ENCODE measurements around the gene KNSTRN. TPM values are rescaled to one million over a fixed set of nuclear protein-coding genes. Genes with fewer than 3 reads are reported as not detected.

The KNSTRN gene
- total and polyA plus RNA-seq, 2 of the 4 experiments (the other 2 are of a cell fraction): 33.1 to 73.5 TPM

GRCh38 chr15:40379853-40380252 is 2.7 kb upstream of the KNSTRN start:
- ATAC-seq (ENCODE audit: low read depth) (peak; percentile 80), DNase-seq (peak; percentile 99)
- peak overlapping the region; percentile 60 to 90 for H4K8ac ChIP-seq (ENCODE audit: low read depth in 2 of 2, low read length in 2 of 2)
- intact Hi-C loops (cut with micrococcal nuclease) (no loop called here), dilution Hi-C loops (cut with HindIII; ENCODE audit: low sequenced_read_pairs, unreplicated experiment) (no loop called here), in situ Hi-C loops (cut with MboI; ENCODE audit: low sequenced_read_pairs) (no loop called here)
- H3K9me3 ChIP-seq (ENCODE audit: control insufficient read depth, insufficient read depth, low read length): no peaks in the 10 kb centered on the region
- peak overlapping the region; percentile 33; the same call in 1 of the 2 replicates for H3K4me2 ChIP-seq (ENCODE audit: low read depth, low read length)
- H3K4me1 ChIP-seq (ENCODE audit: control insufficient read depth, insufficient read depth, low read length): peaks cover 4% of the 10 kb centered on the region
- peak overlapping the region; percentile 58; the same call in 1 of the 2 replicates for H2BK20ac ChIP-seq (ENCODE audit: low read depth, low read length)
- H2AK5ac ChIP-seq (ENCODE audit: low read depth, low read length): peak overlapping the region; percentile 79; the same call in 1 of the 2 replicates
- ChIA-PET CTCF (interaction anchor here (1.2 kb wide), 1 partner anchor 11 kb away, joined by 3 read pairs; no protein-coding TSS in a partner anchor), POLR2A (ENCODE audit: unreplicated experiment) (interaction anchor here (0.6 to 1.3 kb wide), 2 partner anchors 26 to 39 kb away, joined by 3 read pairs; partner anchors contain the start of genes CCDC9B and IVD)
- peak overlapping the region; percentile 75; the same call in 1 of the 2 replicates for H3K18ac ChIP-seq (ENCODE audit: low read depth, low read length)
- no peaks in the 10 kb centered on the region for H3K27me3 ChIP-seq (ENCODE audit: control insufficient read depth, insufficient read depth, low read length)
- no peak overlapping the region; the same call in 1 of the 2 replicates for H3K9ac ChIP-seq (ENCODE audit: low read depth, low read length)
- peak overlapping the region; percentile 85 for H2BK120ac ChIP-seq (ENCODE audit: low read depth, low read length)
- no peak overlapping the region for H3K4me3 ChIP-seq (ENCODE audit: insufficient read depth, low read depth, low read length)
- H4K5ac ChIP-seq (ENCODE audit: low read depth, low read length): peak overlapping the region; percentile 31; the same call in 1 of the 2 replicates
- peak overlapping the region; percentile 47 for H2AK9ac ChIP-seq (replicated peaks; ENCODE audit: low read depth, low read length, poor library complexity)
- H3K79me1 ChIP-seq (ENCODE audit: low read depth in 1 of 2, low read length in 2 of 2): peaks cover 8 to 22% of the 10 kb centered on the region in 2 experiments
- H4K91ac ChIP-seq (ENCODE audit: insufficient read depth, low read depth, low read length): peak overlapping the region; percentile 89
- H3K36me3 ChIP-seq (ENCODE audit: control insufficient read depth, insufficient read depth, low read length): no peaks in the 10 kb centered on the region
- H3K27ac ChIP-seq (ENCODE audit: insufficient read depth, low read length): peak overlapping the region; percentile 80
- H3K56ac ChIP-seq (ENCODE audit: extremely low read depth, insufficient read depth, low read length): peak overlapping the region; percentile 83; the same call in 1 of the 2 replicates
- H2BK5ac ChIP-seq (ENCODE audit: low read depth, low read length, poor library complexity, severe bottlenecking): peak overlapping the region; percentile 88
- no peaks in the 10 kb centered on the region for H4K20me1 ChIP-seq (ENCODE audit: insufficient read depth, low read length)
- peak overlapping the region; percentile 92 for H2BK15ac ChIP-seq (ENCODE audit: low read depth, low read length)
- H2AFZ ChIP-seq (replicated peaks; ENCODE audit: low read length, poor library complexity): peak overlapping the region; percentile 2
- peak overlapping the region; percentile 31; the same call in 1 of the 2 replicates for H3K23ac ChIP-seq (ENCODE audit: low read depth, low read length)
- BruUV-seq (replicated peaks): no TSS peak
- 0% methylated on average over 4 of the region's 4 CpGs; no CpG with 5 or more reads in 1 of the 2 experiments for WGBS, 2 experiments (ENCODE audit: extremely low coverage in 2 of 2, insufficient read length in 1 of 2)
- peaks cover 10% of the 10 kb centered on the region; the same call in 1 of the 2 replicates for H3K9me1 ChIP-seq (ENCODE audit: insufficient read depth, low read length)
- H3K14ac ChIP-seq (replicated peaks; ENCODE audit: low read depth, low read length): peak overlapping the region; percentile 75
- H3K4ac ChIP-seq (ENCODE audit: low read depth, low read length): peak overlapping the region; percentile 86
- TF ChIP-seq FOS (IDR thresholded peaks at IDR 0.05; ENCODE audit: low read depth, low read length) (peak; percentile 76), BHLHE40 (IDR thresholded peaks at IDR 0.05; ENCODE audit: low read depth, low read length) (peak; percentile 19; the same call in 1 of the 2 replicates), CEBPB (IDR thresholded peaks at IDR 0.05; ENCODE audit: low read depth, low read length) (peak; percentile 89), POLR2A (IDR thresholded peaks at IDR 0.05; ENCODE audit: low read depth, low read length) (no peak), SMC3 (IDR thresholded peaks at IDR 0.05; ENCODE audit: low read depth, low read length) (no peak), MXI1 (IDR thresholded peaks at IDR 0.05; ENCODE audit: borderline replicate concordance, low read depth, low read length) (0 out of 2 replicates have a peak, but pooled peaks have one; percentile 17), CTCF (conservative IDR thresholded peaks at IDR 0.05; ENCODE audit: low read depth, low read length) (no peak), MAFK (IDR thresholded peaks at IDR 0.05; ENCODE audit: low read depth, low read length) (no peak), CHD1 (IDR thresholded peaks at IDR 0.05; ENCODE audit: low read depth, low read length) (no peak), USF2 (IDR thresholded peaks at IDR 0.05; ENCODE audit: low read depth, low read length) (peak; percentile 96), NFE2L2 (IDR thresholded peaks at IDR 0.05; ENCODE audit: low read depth, low read length) (peak; percentile 36; the same call in 1 of the 2 replicates), RFX5 (IDR thresholded peaks at IDR 0.05; ENCODE audit: low read depth, low read length) (no peak), RAD21 (IDR thresholded peaks at IDR 0.05; ENCODE audit: low read length) (no peak), ELK1 (IDR thresholded peaks at IDR 0.05; ENCODE audit: borderline replicate concordance, low read depth, low read length) (no peak), MAZ (IDR thresholded peaks at IDR 0.05; ENCODE audit: borderline replicate concordance, low read depth, low read length) (peak; percentile 35; the same call in 1 of the 2 replicates)
